Endothelial cell (in vitro differentiated cells): ENCODE data around the gene SPATA16. TPM values are rescaled to one million over a fixed set of nuclear protein-coding genes. Genes with fewer than 3 reads are reported as not detected.

ENCODE experiments used
- DNase-seq: peaks from one replicate; pipeline ENCODE4 v3.0.0; 2021; ENCODE audit warnings: low spot score
- H3K27ac Mint-ChIP-seq: one replicate; pipeline ENCODE4 v1.8.0; 2021; ENCODE audit warnings: mixed read lengths, inconsistent platforms; ENCODE audit not compliant: unreplicated experiment
- H3K27me3 Mint-ChIP-seq: one replicate; pipeline ENCODE4 v1.8.0; 2021; ENCODE audit warnings: mild to moderate bottlenecking, moderate library complexity, mixed read lengths, inconsistent platforms; ENCODE audit not compliant: unreplicated experiment
- H3K36me3 Mint-ChIP-seq: one replicate; pipeline ENCODE4 v1.8.0; 2021; ENCODE audit warnings: mild to moderate bottlenecking, low read depth, mixed read lengths, inconsistent platforms; ENCODE audit not compliant: unreplicated experiment
- H3K4me1 Mint-ChIP-seq: one replicate; pipeline ENCODE4 v1.8.0; 2021; ENCODE audit warnings: mild to moderate bottlenecking, mixed read lengths, inconsistent platforms; ENCODE audit not compliant: unreplicated experiment
- H3K4me3 Mint-ChIP-seq: one replicate; pipeline ENCODE4 v1.8.0; 2021; ENCODE audit warnings: mild to moderate bottlenecking, mixed read lengths, inconsistent platforms; ENCODE audit not compliant: unreplicated experiment
- H3K9me3 Mint-ChIP-seq: one replicate; pipeline ENCODE4 v1.8.0; 2021; ENCODE audit warnings: mixed read lengths, inconsistent platforms; ENCODE audit not compliant: unreplicated experiment
- CTCF ChIP-seq: fragments of 200-600 bp; sonication (generic); IDR thresholded peaks from one replicate; pipeline ENCODE4 v1.5.0; 2021; ENCODE audit warnings: antibody characterized with exemption; ENCODE audit not compliant: unreplicated experiment
- total RNA-seq: library from RNA; stranded (reverse); fragmentation: NEBNext Ultra II Directional; extraction: Animal tissue kit (Norgen Biotek cat#: 25700); gene quantifications from one replicate; pipeline ENCODE4 v1.2.1, GENCODE V29; 2021; ENCODE audit not compliant: unreplicated experiment

The SPATA16 gene
- total RNA-seq, 1 donor from 2014 or later: 0.15 TPM

- no peak for DNase-seq
- peaks cover 2% of the 10 kb centered on the region for H3K27me3 Mint-ChIP-seq
- no peaks in the 10 kb centered on the region for H3K9me3 Mint-ChIP-seq
- no peak overlapping the region for H3K4me3 Mint-ChIP-seq
- H3K4me1 Mint-ChIP-seq: peaks cover 4% of the 10 kb centered on the region
- H3K27ac Mint-ChIP-seq: no peak overlapping the region
- no peaks in the 10 kb centered on the region for H3K36me3 Mint-ChIP-seq
- no peak for TF ChIP-seq CTCF
Observed at GRCh38 chr3:173007079-173007723, 133.8 kb downstream of the SPATA16 start.

DNA sequence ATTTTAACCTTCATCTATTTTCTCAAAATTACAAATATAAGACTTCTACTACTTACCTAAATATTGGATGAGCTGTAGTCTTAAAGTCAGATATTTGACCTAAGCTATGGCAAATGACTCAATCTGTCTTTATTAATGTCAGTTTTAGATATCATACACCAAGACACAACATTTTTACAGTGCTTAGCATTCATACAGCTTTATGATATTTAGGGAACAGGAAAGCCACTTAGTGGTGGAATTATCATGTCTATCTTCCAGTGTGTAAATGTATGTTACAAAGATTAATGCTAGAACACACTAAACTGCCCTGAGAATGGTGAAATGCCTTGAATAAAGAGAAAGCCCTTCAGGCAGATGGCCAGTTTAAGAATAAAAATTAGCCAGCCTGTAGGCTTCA lies 135.0 kb downstream of the SPATA16 start:
- peaks cover 4% of the 10 kb centered on the region for H3K4me1 Mint-ChIP-seq
- no peak overlapping the region for H3K27ac Mint-ChIP-seq
- no peaks in the 10 kb centered on the region for H3K9me3 Mint-ChIP-seq
- TF ChIP-seq CTCF: no peak
- DNase-seq: no peak
- H3K36me3 Mint-ChIP-seq: no peaks in the 10 kb centered on the region
- H3K4me3 Mint-ChIP-seq: no peak overlapping the region
- H3K27me3 Mint-ChIP-seq: peaks cover 2% of the 10 kb centered on the region

DNA sequence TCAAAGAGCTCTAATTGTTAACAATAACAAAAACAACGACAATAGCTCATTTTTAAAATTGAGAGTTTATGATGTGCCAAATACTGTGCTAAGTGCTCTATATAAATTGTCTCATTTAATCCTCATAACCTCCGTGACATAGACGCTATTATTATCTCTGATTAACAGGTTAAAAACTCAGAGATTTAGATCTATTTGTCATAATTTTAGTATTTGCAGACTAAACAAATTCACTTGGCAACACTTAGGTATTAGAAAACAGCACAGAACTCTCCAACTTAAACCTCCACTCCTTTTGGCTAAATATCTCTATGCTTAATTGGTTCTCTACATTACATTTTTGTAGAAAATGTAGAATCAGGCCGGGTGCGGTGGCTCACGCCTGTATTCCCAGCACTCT lies 136.4 kb downstream of the SPATA16 start:
- Mint-ChIP-seq H3K36me3 (no peaks in the 10 kb centered on the region), H3K4me1 (peaks cover 4% of the 10 kb centered on the region), H3K27me3 (peaks cover 2% of the 10 kb centered on the region), H3K4me3 (no peak overlapping the region), H3K9me3 (no peaks in the 10 kb centered on the region), H3K27ac (no peak overlapping the region)
- no peak for DNase-seq
- TF ChIP-seq CTCF: no peak

DNA sequence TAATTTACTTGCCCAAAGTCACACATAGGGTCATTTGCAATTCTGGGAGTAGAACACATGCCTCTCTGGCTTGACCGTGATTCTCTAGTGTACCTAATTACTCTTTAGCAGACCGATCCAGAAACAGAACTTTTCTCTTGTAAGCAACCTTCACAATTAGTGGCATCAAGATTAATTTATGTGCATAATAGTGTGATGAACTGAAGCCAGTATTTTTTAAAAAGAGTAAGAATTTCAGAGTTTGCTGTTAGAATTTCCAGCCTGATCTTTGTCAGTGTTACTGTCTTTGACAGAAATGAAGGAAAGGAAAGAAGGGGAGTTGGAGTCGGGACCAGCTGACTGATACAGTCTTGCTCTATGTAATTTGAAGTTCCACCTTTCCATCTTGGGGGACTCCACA lies 137.1 kb downstream of the SPATA16 start:
- DNase-seq: no peak
- Mint-ChIP-seq H3K4me1 (peaks cover 4% of the 10 kb centered on the region), H3K36me3 (no peaks in the 10 kb centered on the region), H3K27me3 (no peaks in the 10 kb centered on the region), H3K27ac (no peak overlapping the region), H3K4me3 (no peak overlapping the region), H3K9me3 (no peaks in the 10 kb centered on the region)
- no peak for TF ChIP-seq CTCF

GRCh38 chr3:173003471-173003870 lies 137.6 kb downstream of the SPATA16 start:
- H3K9me3 Mint-ChIP-seq: no peaks in the 10 kb centered on the region
- no peak for TF ChIP-seq CTCF
- no peaks in the 10 kb centered on the region for H3K27me3 Mint-ChIP-seq
- H3K36me3 Mint-ChIP-seq: no peaks in the 10 kb centered on the region
- H3K4me3 Mint-ChIP-seq: no peak overlapping the region
- DNase-seq: no peak
- H3K4me1 Mint-ChIP-seq: peaks cover 4% of the 10 kb centered on the region
- H3K27ac Mint-ChIP-seq: no peak overlapping the region
